ENCODE measurements around the gene SCN5A. TPM values are rescaled to one million over a fixed set of nuclear protein-coding genes. Genes with fewer than 3 reads are reported as not detected.

The SCN5A gene
- total and polyA plus RNA-seq, 2 of the 8 experiments (the other 6 are each of a cell fraction or from before 2014, with no cell fraction given): 4.8 to 11.4 TPM

- ChIA-PET CTCF (ENCODE audit: partially characterized antibody) (interaction anchor here (1.1 to 30.9 kb wide), 3 partner anchors 27 to 85 kb away, joined by 3 to 538 read pairs (median 6); partner anchors contain the start of gene SCN5A), POLR2A (ENCODE audit: partially characterized antibody) (no interaction called here)
- H3K79me2 ChIP-seq (ENCODE audit: control insufficient read depth in 1 of 2, insufficient read depth in 2 of 2, low read length in 2 of 2): no peaks in the 10 kb centered on the region
- no peak overlapping the region for H3K23ac ChIP-seq (ENCODE audit: insufficient read length)
- H2BK20ac ChIP-seq (ENCODE audit: low read length): no peak overlapping the region
- H3K4me3 ChIP-seq (ENCODE audit: extremely low read depth in 1 of 4, insufficient read depth in 2 of 4, low read depth in 3 of 4, low read length in 4 of 4): no peak overlapping the region
- H3K4me2 ChIP-seq (ENCODE audit: insufficient read depth in 1 of 2, low read depth in 2 of 2, low read length in 2 of 2): no peak overlapping the region
- no peak overlapping the region for H2AFZ ChIP-seq (ENCODE audit: low read length)
- H2BK120ac ChIP-seq (replicated peaks; ENCODE audit: low read depth, low read length): no peak overlapping the region
- no peaks in the 10 kb centered on the region for H3K36me3 ChIP-seq (ENCODE audit: control insufficient read depth in 2 of 4, insufficient read depth in 4 of 4, low read length in 3 of 4)
- no peaks in the 10 kb centered on the region for H3K23me2 ChIP-seq (ENCODE audit: low read depth, low read length)
- H3K4me1 ChIP-seq (replicated peaks in 1 of 4; ENCODE audit: control insufficient read depth in 3 of 4, insufficient read depth in 4 of 4, low read length in 3 of 4): no peaks in the 10 kb centered on the region
- no peak overlapping the region for H3K27ac ChIP-seq (ENCODE audit: low read depth, low read length)
- 91% methylated on average over 6 of the region's 6 CpGs; no CpG with 5 or more reads in 1 of the 2 experiments for WGBS, 2 experiments (ENCODE audit: extremely low coverage in 1 of 2, insufficient coverage in 1 of 2, insufficient read length in 1 of 2, insufficient replicate concordance in 2 of 2, low coverage in 1 of 2, low lambda C conversion rate in 2 of 2, missing lambda C conversion rate in 1 of 2)
- no peak overlapping the region for H3K14ac ChIP-seq (ENCODE audit: insufficient read length)
- no peak overlapping the region for H3K4ac ChIP-seq (replicated peaks; ENCODE audit: insufficient read length, low read depth, low read length)
- no peak overlapping the region for H4K91ac ChIP-seq (replicated peaks; ENCODE audit: insufficient read length, low read length)
- H2BK12ac ChIP-seq (ENCODE audit: low read depth, low read length): no peak overlapping the region
- H3K27me3 ChIP-seq (replicated peaks in 1 of 4; ENCODE audit: control insufficient read depth in 3 of 4, extremely low read depth in 1 of 4, insufficient read depth in 3 of 4, low read length in 3 of 4): no peaks in the 10 kb centered on the region
- H2BK5ac ChIP-seq (ENCODE audit: low read depth, low read length): no peak overlapping the region
- no peak overlapping the region for H3K9ac ChIP-seq (replicated peaks in 1 of 4; ENCODE audit: extremely low read depth in 1 of 4, low read depth in 3 of 4, low read length in 3 of 4)
- no peaks in the 10 kb centered on the region for H4K20me1 ChIP-seq (replicated peaks in 1 of 2; ENCODE audit: control insufficient read depth in 1 of 2, insufficient read depth in 2 of 2, low read length in 2 of 2)
- DNase-seq (ENCODE audit: low read depth in 1 of 2, low spot score in 2 of 2) (no peak), FAIRE-seq (no peak)
- no peak overlapping the region for H3K56ac ChIP-seq (replicated peaks; ENCODE audit: insufficient read length, low read depth, low read length)
- H2AK5ac ChIP-seq (ENCODE audit: low read depth, low read length): no peak overlapping the region
- H3K79me1 ChIP-seq (ENCODE audit: low read depth, low read length): no peaks in the 10 kb centered on the region
- H4K5ac ChIP-seq (ENCODE audit: insufficient read length, low read depth, low read length): no peak overlapping the region
- H3K9me3 ChIP-seq (ENCODE audit: insufficient read depth in 2 of 2, low read depth in 1 of 2, low read length in 1 of 2): no peaks in the 10 kb centered on the region
- H2BK15ac ChIP-seq (ENCODE audit: low read length): no peak overlapping the region
- no peak overlapping the region for H4K8ac ChIP-seq (ENCODE audit: extremely low read depth, insufficient read depth, low read length)
- no peak overlapping the region for H3K18ac ChIP-seq (ENCODE audit: extremely low read depth, low read length)
- TF ChIP-seq KDM4A (IDR thresholded peaks at IDR 0.05; ENCODE audit: low read depth, low read length, severe bottlenecking): no peak
These were observed 39.1 kb downstream of the SCN5A start for GRCh38 chr3:38610436-38610835.
